Right kidney (tissue), 9 donors: ENCODE results near the gene ATP10D.

Experiments
- DNase-seq: peaks from one replicate; pipeline ENCODE4 v3.0.0-alpha.2; 2016
- long read RNA-seq, 8 donors: transcript quantifications; one replicate each; lab custom pipeline, GENCODE V29; 2026

The ATP10D gene
- long read RNA-seq, donor 1, partial matches to known transcripts = 5 of 6 reads
- long read RNA-seq, donor 1, other reads (novel, unspliced or antisense) = 0 of 6 reads
- long read RNA-seq, donor 2, full-length matches to known transcripts = 1 of 1 reads
- long read RNA-seq, donor 2, partial matches to known transcripts = 0 of 1 reads
- long read RNA-seq, donor 2, other reads (novel, unspliced or antisense) = 0 of 1 reads
- long read RNA-seq, donor 3, partial matches to known transcripts = 0 of 1 reads
- long read RNA-seq, donor 3, other reads (novel, unspliced or antisense) = 0 of 1 reads
- long read RNA-seq, donor 4, partial matches to known transcripts = 0 of 2 reads
- long read RNA-seq, donor 4, other reads (novel, unspliced or antisense) = 0 of 2 reads
- long read RNA-seq, donor 5, transcript ATP10D-206 (2 exons, 566 nt) = major isoform, 5 of 5 reads
- long read RNA-seq, donor 5, partial matches to known transcripts = 0 of 5 reads
- long read RNA-seq, donor 5, other reads (novel, unspliced or antisense) = 0 of 5 reads
- long read RNA-seq, donor 6, partial matches to known transcripts = 0 of 2 reads
- long read RNA-seq, donor 6, other reads (novel, unspliced or antisense) = 0 of 2 reads
- long read RNA-seq, donor 7, full-length matches to known transcripts = 4 of 20 reads
- long read RNA-seq, donor 7, partial matches to known transcripts = 16 of 20 reads
- long read RNA-seq, donor 7, other reads (novel, unspliced or antisense) = 0 of 20 reads
- long read RNA-seq, donor 8, full-length matches to known transcripts = 3 of 3 reads
- long read RNA-seq, donor 8, partial matches to known transcripts = 0 of 3 reads
- long read RNA-seq, donor 8, other reads (novel, unspliced or antisense) = 0 of 3 reads

GRCh38 chr4:47485047-47485692 is at the start of gene ATP10D:
ATP10D (plus strand) TSS chr4:47485275; CDS start chr4:47512541, 27,266 bp downstream.
- peak; percentile 93 for DNase-seq

GRCh38 chr4:47442980-47443379 is 42.1 kb upstream of the ATP10D start:
- DNase-seq = no peak

GRCh38 chr4:47444031-47444430 is 41.0 kb upstream of the ATP10D start:
- no peak for DNase-seq

- no peak for DNase-seq
These were observed 33.4 kb upstream of the ATP10D start for GRCh38 chr4:47451657-47452056.

- peak; percentile 19 for DNase-seq
These were observed 22.3 kb upstream of the ATP10D start for GRCh38 chr4:47462799-47463234.

GRCh38 chr4:47463235-47463956 is 21.7 kb upstream of the ATP10D start, which contains the start of gene COMMD8:
COMMD8 (minus strand) TSS chr4:47463702; CDS start chr4:47463651, 51 bp downstream.
- DNase-seq = peak; percentile 96

- no peak for DNase-seq
These were observed 20.1 kb upstream of the ATP10D start for GRCh38 chr4:47465004-47465403.

GRCh38 chr4:47466056-47466785 is 18.9 kb upstream of the ATP10D start:
- no peak for DNase-seq

GRCh38 chr4:47468706-47469365 is 16.2 kb upstream of the ATP10D start:
- DNase-seq = no peak

- DNase-seq = no peak
These were observed 15.1 kb upstream of the ATP10D start for GRCh38 chr4:47469951-47470350.

GRCh38 chr4:47471064-47471463 is 14.0 kb upstream of the ATP10D start:
- DNase-seq = no peak

- no peak for DNase-seq
These were observed 13.5 kb upstream of the ATP10D start for GRCh38 chr4:47471591-47471990.

- no peak for DNase-seq
These were observed 11.8 kb upstream of the ATP10D start for GRCh38 chr4:47473141-47473750.

- no peak for DNase-seq
These were observed 10.3 kb upstream of the ATP10D start for GRCh38 chr4:47474799-47475198.

GRCh38 chr4:47475411-47475810 is 9.7 kb upstream of the ATP10D start:
- no peak for DNase-seq

- no peak for DNase-seq
These were observed 6.3 kb upstream of the ATP10D start for GRCh38 chr4:47478804-47479203.

GRCh38 chr4:47482326-47482725 is 2.7 kb upstream of the ATP10D start:
- DNase-seq = no peak

GRCh38 chr4:47483745-47484144 is 1.3 kb upstream of the ATP10D start:
- no peak for DNase-seq

GRCh38 chr4:47484168-47484567 is 907 bp upstream of the ATP10D start:
- DNase-seq = no peak

- DNase-seq = no peak
These were observed 693 bp downstream of the ATP10D start for GRCh38 chr4:47485768-47486167.
